GF-D8 (cell line): ENCODE results near the gene SIGLEC15.
"Not testable (repeated sequence)": the region's sequence is repeated elsewhere in the genome, so short reads cannot be mapped to it uniquely, and the experiment has no call there.

Experiments used
- DNase-seq: peaks from one replicate; lab custom pipeline; 2025; lab: John Stamatoyannopoulos, UW

Gene SIGLEC15

DNA sequence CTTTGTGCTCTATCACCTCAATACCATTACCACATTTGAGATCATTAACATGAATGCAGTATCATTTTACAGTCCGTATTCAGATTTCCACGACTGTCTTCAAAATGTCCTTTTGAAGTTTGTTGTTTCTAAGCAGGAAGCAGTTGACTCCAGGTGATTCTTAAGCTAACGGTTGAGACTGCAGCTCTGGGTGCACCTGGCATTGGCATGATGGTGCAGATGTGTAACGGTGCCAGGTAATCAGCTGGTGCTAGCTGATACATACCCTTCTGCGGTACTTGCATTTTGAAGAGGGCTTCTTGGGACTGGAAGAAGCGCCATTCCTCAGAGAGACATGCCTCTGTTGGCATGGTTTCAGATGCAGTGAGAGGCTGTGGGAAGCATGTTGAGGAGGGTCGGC lies 19.5 kb downstream of the SIGLEC15 start:
- no peak for DNase-seq

- no peak for DNase-seq
Measured at GRCh38 chr18:45845410-45845809, 19.9 kb downstream of the SIGLEC15 start.

GRCh38 chr18:45847119-45847518 lies 21.6 kb downstream of the SIGLEC15 start:
- DNase-seq, result no peak

- not testable (repeated sequence) for DNase-seq
Measured at GRCh38 chr18:45848643-45849042, 23.2 kb downstream of the SIGLEC15 start.

- DNase-seq, result no peak
Measured at GRCh38 chr18:45849529-45849928, 24.1 kb downstream of the SIGLEC15 start.

DNA sequence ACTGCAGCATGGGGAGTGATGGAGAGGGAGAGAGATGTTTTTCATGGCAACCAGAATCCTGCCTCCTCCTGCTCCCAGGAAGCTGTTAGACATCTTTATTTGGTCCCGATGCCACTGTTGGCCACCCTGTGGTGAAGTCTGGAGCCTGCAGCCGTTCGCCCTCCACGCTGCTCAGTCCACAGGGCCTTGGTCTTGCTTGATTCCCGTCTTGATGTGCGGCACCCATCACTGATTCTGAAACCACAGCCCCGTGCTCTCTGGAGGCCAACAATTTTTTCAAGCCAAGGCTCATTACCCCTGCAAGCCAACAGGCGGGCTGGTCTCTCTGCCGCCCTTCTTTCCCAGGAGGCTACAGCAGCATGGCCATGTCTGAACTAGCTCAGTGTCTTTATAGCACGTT lies 24.5 kb downstream of the SIGLEC15 start:
- no peak for DNase-seq

- DNase-seq, result no peak
Measured at GRCh38 chr18:45851161-45851925, 25.9 kb downstream of the SIGLEC15 start.

GRCh38 chr18:45852631-45853030 lies 27.2 kb downstream of the SIGLEC15 start:
- no peak for DNase-seq

- DNase-seq, result no peak
Measured at GRCh38 chr18:45854036-45854586, 28.6 kb downstream of the SIGLEC15 start.

DNA sequence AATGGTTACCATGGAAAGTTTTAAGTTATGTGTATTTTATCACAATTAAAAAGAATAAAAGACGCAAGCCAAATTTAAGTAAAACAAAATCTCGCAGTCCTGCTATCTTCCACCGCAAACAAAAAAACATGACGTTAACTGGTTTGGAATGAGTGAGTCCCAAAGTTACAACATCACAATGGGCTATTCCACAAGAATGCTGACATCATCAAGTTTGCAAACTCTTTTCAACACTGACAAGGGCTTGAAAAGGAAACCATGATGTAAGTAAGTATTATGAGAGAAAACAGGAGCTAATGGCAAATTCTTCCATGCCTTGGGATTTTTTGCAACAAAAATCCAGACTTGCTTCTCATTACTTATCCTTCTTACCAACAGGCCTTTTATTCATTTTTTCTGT lies 31.1 kb downstream of the SIGLEC15 start:
- no peak for DNase-seq

- DNase-seq, result no peak
Measured at GRCh38 chr18:45859334-45859733, 33.9 kb downstream of the SIGLEC15 start.

GRCh38 chr18:45860492-45860891 lies 35.0 kb downstream of the SIGLEC15 start:
- DNase-seq, result no peak

DNA sequence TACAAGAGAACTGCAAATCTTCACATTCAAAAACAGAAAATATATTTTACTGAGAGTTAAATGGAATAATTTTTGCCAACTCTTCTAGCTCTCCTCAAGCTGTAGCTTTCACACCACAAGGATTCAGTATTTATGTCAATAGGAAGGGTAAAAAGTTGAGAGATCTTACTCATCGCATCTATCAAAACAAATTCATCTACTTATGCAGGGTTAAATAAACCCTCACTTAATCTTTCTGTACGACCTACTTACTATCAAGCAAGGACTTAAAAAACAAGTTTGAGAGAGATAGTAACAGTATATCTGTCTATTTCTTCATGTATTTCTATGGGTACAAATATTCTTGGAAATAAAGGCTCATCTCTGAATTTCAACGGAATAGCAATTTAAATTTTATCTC lies 35.5 kb downstream of the SIGLEC15 start:
- no peak for DNase-seq

DNA sequence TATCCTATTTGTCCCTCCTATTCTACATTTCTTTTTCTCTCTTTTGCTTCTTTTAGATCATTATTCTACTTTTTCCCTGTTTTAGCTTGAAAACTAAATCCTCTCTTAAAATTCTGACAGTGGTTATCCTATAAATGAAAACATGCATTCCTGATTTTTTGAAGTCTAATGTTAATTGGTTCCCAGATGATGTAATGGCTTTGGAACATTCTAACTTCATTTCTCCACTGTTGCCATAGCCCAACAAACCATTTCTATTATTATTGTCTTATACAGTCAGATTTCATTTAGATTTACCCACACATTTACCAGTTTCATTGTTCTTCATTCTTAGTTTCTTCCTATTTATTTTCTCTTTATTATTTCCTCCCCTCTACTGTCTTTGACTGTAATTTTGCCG lies 36.5 kb downstream of the SIGLEC15 start:
- DNase-seq, result no peak

DNA sequence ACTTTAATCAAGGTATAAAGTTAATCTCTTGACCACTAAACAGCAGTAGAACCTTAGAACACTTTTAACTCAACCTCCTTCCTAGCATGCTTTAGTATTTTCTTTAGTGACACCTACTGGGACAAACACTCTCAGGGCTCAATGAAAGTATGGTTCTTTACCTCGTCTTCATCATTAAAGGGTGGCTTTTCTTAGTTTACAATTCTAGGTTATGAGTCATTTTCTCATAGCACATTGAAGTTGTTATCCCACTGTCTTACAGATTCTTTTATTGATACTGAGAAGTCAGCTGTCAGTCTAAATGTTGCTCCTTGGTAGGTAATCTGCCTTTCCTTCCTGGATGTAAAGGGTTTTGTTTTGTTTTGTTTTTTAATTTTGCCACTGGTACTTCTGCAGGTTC lies 38.0 kb downstream of the SIGLEC15 start:
- DNase-seq, result no peak

DNA sequence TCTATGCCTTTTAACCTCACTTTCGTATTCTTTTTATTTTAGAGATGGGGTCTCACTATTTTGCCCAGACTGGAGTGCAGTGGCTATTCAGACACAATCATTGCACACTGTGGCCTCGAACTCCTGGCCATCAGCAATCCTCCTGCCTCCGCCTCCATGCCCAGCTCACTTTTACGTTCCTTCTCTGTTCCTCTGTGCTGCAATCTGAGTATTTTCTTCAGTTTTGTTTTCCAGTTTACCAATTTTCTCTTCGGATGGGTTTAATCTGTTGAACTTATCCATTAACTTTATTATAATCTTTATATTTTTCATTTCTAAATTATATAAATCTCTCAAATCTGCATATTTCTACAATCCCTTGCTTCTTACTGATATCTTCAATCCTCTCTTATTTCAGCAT lies 38.6 kb downstream of the SIGLEC15 start:
- no peak for DNase-seq

DNA sequence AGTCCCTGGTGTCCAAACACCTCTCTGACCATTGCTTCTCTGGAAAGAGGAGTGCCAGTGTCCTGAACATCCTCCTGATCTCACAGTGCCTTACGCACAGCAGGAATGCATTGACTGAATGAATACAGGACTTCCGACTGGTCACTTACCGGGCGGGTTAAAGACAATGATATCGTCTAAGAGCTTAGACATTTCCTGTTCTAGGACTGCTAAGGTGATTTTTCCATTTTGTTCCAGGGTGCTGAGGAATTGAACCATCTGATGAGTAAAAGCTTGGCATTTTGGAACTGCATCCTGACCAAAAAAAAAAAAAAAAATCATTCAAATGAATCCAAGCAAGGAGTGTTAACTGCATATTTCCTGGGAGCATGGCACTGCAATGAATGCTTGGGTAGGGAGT lies 40.0 kb downstream of the SIGLEC15 start:
- no peak for DNase-seq

- no peak for DNase-seq
Measured at GRCh38 chr18:45870419-45870818, 44.9 kb downstream of the SIGLEC15 start.

DNA sequence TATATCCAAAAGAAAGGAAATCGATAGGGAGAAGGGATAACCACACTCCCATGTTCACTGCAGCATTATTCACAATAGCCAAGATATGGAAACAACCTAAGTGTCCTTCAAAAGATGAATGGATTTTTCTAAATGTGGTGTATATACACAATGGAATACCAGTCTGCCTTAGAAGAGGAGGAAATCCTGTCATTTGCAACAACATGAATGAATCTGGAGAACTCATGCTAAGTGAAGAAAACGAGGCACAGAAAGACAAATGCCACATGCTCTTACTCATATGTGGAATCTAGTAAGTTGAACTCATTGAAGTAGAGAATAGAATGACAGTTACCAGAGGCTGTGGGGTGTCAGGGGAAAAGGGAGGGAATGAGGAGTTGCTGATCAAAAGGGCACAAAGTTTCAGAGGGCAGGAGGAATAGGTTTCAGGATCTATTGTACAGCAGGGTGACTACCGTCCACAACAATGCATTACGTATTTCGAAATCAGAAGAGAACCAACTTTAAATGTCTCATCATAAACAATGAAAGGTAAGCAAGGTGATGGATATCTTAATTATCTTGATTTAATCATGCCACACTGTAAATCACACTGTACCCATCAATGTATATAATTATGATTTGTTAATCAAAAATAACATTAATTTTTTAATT lies 46.1 kb downstream of the SIGLEC15 start:
- no peak for DNase-seq

- no peak for DNase-seq
Measured at GRCh38 chr18:45874491-45875184, 49.2 kb downstream of the SIGLEC15 start.

GRCh38 chr18:45876161-45876560 lies 50.7 kb downstream of the SIGLEC15 start:
- no peak for DNase-seq

DNA sequence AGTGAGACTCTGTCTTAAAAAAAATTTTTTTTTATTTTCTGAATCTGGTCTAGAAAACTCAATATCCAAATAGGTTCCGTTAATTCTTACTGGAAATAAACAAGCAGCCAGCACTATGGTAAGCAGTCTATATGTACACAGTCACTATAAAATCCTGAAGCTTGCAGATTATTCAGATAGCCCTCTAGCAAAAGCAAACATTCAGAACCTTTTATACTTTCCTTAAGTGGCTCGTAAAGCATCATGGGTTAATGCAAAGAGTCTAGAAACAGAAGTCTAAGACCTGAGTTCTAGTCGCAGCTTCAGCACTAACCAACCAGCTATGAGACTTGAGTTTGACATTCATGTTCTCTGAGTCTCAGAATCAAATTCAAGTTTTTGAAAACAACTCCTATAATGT lies 51.9 kb downstream of the SIGLEC15 start:
- DNase-seq, result no peak
